ENCODE data around the gene TTC34. TPM values are rescaled to one million over a fixed set of nuclear protein-coding genes. Genes with fewer than 3 reads are reported as not detected.
"Not testable (repeated sequence)": the region's sequence is repeated elsewhere in the genome, so short reads cannot be mapped to it uniquely, and the experiment has no call there.

TTC34 gene
- total and polyA plus RNA-seq, 10 of the 15 experiments (the other 5 are each of a cell fraction or from before 2014, with no cell fraction given) = 0.03 to 0.49 (median 0.05) TPM; not detected in 2

- H4K20me1 ChIP-seq (ENCODE audit: control insufficient read depth, insufficient read depth); H3K4me3 ChIP-seq; H3K27ac ChIP-seq (ENCODE audit: control insufficient read depth, insufficient read depth); H3K27me3 ChIP-seq (replicated peaks in 1 of 2; ENCODE audit: control insufficient read depth in 2 of 2, insufficient read depth in 2 of 2, low read length in 1 of 2); POLR2A ChIA-PET; FAIRE-seq; H2AFZ ChIP-seq (ENCODE audit: control insufficient read depth, low read depth, low read length); H3K4me2 ChIP-seq (ENCODE audit: control insufficient read depth, insufficient read depth); H3K9me3 ChIP-seq (replicated peaks; ENCODE audit: control insufficient read depth, insufficient read depth, low read length); H3K4me1 ChIP-seq (ENCODE audit: control insufficient read depth, insufficient read depth, low read length); intact Hi-C loops (cut with micrococcal nuclease; ENCODE audit: unreplicated experiment); H3K36me3 ChIP-seq (ENCODE audit: control insufficient read depth in 2 of 2, insufficient read depth in 2 of 2, low read length in 1 of 2); H3K9ac ChIP-seq (ENCODE audit: control insufficient read depth, insufficient read depth, low read length); H3K79me2 ChIP-seq (ENCODE audit: control insufficient read depth, insufficient read depth, low read length); CTCF ChIA-PET; DNase-seq (ENCODE audit: low read depth, low spot score); SMC1A ChIA-PET (ENCODE audit: uncharacterized antibody, unreplicated experiment); ATAC-seq; RAD21 ChIA-PET (ENCODE audit: unreplicated experiment); BruUV-seq (replicated peaks): not testable (repeated sequence)
- under 1% methylated on average over 14 of the region's 17 CpGs for WGBS (ENCODE audit: insufficient coverage, insufficient replicate concordance, low lambda C conversion rate, missing lambda C conversion rate)
- in situ Hi-C loops (cut with MboI) = loop anchor here (25.0 kb wide), 2 partner anchors 125 to 1525 kb away; partner anchors contain the start of gene TTC34
These were observed 113.7 kb downstream of the TTC34 start for GRCh38 chr1:2687638-2688335.

- SMC1A ChIA-PET (ENCODE audit: uncharacterized antibody, unreplicated experiment); H4K20me1 ChIP-seq (ENCODE audit: control insufficient read depth, insufficient read depth); FAIRE-seq; RAD21 ChIA-PET (ENCODE audit: unreplicated experiment); CTCF ChIA-PET; H3K4me3 ChIP-seq; H2AFZ ChIP-seq (ENCODE audit: control insufficient read depth, low read depth, low read length); H3K36me3 ChIP-seq (ENCODE audit: control insufficient read depth in 2 of 2, insufficient read depth in 2 of 2, low read length in 1 of 2); H3K9ac ChIP-seq (ENCODE audit: control insufficient read depth, insufficient read depth, low read length); DNase-seq (ENCODE audit: low read depth, low spot score); H3K79me2 ChIP-seq (ENCODE audit: control insufficient read depth, insufficient read depth, low read length); H3K27ac ChIP-seq (ENCODE audit: control insufficient read depth, insufficient read depth); POLR2A ChIA-PET; H3K4me2 ChIP-seq (ENCODE audit: control insufficient read depth, insufficient read depth); intact Hi-C loops (cut with micrococcal nuclease; ENCODE audit: unreplicated experiment); ATAC-seq; H3K27me3 ChIP-seq (replicated peaks in 1 of 2; ENCODE audit: control insufficient read depth in 2 of 2, insufficient read depth in 2 of 2, low read length in 1 of 2); BruUV-seq (replicated peaks); H3K4me1 ChIP-seq (ENCODE audit: control insufficient read depth, insufficient read depth, low read length); H3K9me3 ChIP-seq (replicated peaks; ENCODE audit: control insufficient read depth, insufficient read depth, low read length): not testable (repeated sequence)
- in situ Hi-C loops (cut with MboI) = loop anchor here (25.0 kb wide), 2 partner anchors 125 to 1525 kb away; partner anchors contain the start of gene TTC34
- 3% methylated on average over 14 of the region's 14 CpGs for WGBS (ENCODE audit: insufficient coverage, insufficient replicate concordance, low lambda C conversion rate, missing lambda C conversion rate)
These were observed 114.3 kb downstream of the TTC34 start for GRCh38 chr1:2687174-2687591.

GRCh38 chr1:2686091-2686863 is 115.2 kb downstream of the TTC34 start:
- intact Hi-C loops (cut with micrococcal nuclease; ENCODE audit: unreplicated experiment); H3K79me2 ChIP-seq (ENCODE audit: control insufficient read depth, insufficient read depth, low read length); BruUV-seq (replicated peaks); DNase-seq (ENCODE audit: low read depth, low spot score); H3K9me3 ChIP-seq (replicated peaks; ENCODE audit: control insufficient read depth, insufficient read depth, low read length); H4K20me1 ChIP-seq (ENCODE audit: control insufficient read depth, insufficient read depth); POLR2A ChIA-PET; H3K4me3 ChIP-seq; RAD21 ChIA-PET (ENCODE audit: unreplicated experiment); H3K27ac ChIP-seq (ENCODE audit: control insufficient read depth, insufficient read depth); H3K27me3 ChIP-seq (replicated peaks in 1 of 2; ENCODE audit: control insufficient read depth in 2 of 2, insufficient read depth in 2 of 2, low read length in 1 of 2); H2AFZ ChIP-seq (ENCODE audit: control insufficient read depth, low read depth, low read length); ATAC-seq; FAIRE-seq; H3K9ac ChIP-seq (ENCODE audit: control insufficient read depth, insufficient read depth, low read length); CTCF ChIA-PET; H3K4me1 ChIP-seq (ENCODE audit: control insufficient read depth, insufficient read depth, low read length); SMC1A ChIA-PET (ENCODE audit: uncharacterized antibody, unreplicated experiment); H3K36me3 ChIP-seq (ENCODE audit: control insufficient read depth in 2 of 2, insufficient read depth in 2 of 2, low read length in 1 of 2); H3K4me2 ChIP-seq (ENCODE audit: control insufficient read depth, insufficient read depth): not testable (repeated sequence)
- 5% methylated on average over 18 of the region's 23 CpGs for WGBS (ENCODE audit: insufficient coverage, insufficient replicate concordance, low lambda C conversion rate, missing lambda C conversion rate)
- in situ Hi-C loops (cut with MboI) = loop anchor here (25.0 kb wide), 2 partner anchors 126 to 1526 kb away; partner anchors contain the start of gene TTC34

GRCh38 chr1:2685671-2686070 is 115.8 kb downstream of the TTC34 start:
- not testable (repeated sequence) for H3K9ac ChIP-seq (ENCODE audit: control insufficient read depth, insufficient read depth, low read length); FAIRE-seq

More at GRCh38 chr1:2685671-2686070, 115.8 kb downstream of the TTC34 start:
- ATAC-seq; CTCF ChIA-PET; H3K27me3 ChIP-seq (replicated peaks in 1 of 2; ENCODE audit: control insufficient read depth in 2 of 2, insufficient read depth in 2 of 2, low read length in 1 of 2); H3K4me1 ChIP-seq (ENCODE audit: control insufficient read depth, insufficient read depth, low read length); DNase-seq (ENCODE audit: low read depth, low spot score); H3K4me3 ChIP-seq; BruUV-seq (replicated peaks); RAD21 ChIA-PET (ENCODE audit: unreplicated experiment); H3K4me2 ChIP-seq (ENCODE audit: control insufficient read depth, insufficient read depth); H3K36me3 ChIP-seq (ENCODE audit: control insufficient read depth in 2 of 2, insufficient read depth in 2 of 2, low read length in 1 of 2); H4K20me1 ChIP-seq (ENCODE audit: control insufficient read depth, insufficient read depth); H3K79me2 ChIP-seq (ENCODE audit: control insufficient read depth, insufficient read depth, low read length); intact Hi-C loops (cut with micrococcal nuclease; ENCODE audit: unreplicated experiment); H2AFZ ChIP-seq (ENCODE audit: control insufficient read depth, low read depth, low read length); SMC1A ChIA-PET (ENCODE audit: uncharacterized antibody, unreplicated experiment); POLR2A ChIA-PET; H3K9me3 ChIP-seq (replicated peaks; ENCODE audit: control insufficient read depth, insufficient read depth, low read length); H3K27ac ChIP-seq (ENCODE audit: control insufficient read depth, insufficient read depth): not testable (repeated sequence)
- in situ Hi-C loops (cut with MboI) = loop anchor here (25.0 kb wide), 2 partner anchors 127 to 1527 kb away; partner anchors contain the start of gene TTC34
- 1% methylated on average over 4 of the region's 8 CpGs for WGBS (ENCODE audit: insufficient coverage, insufficient replicate concordance, low lambda C conversion rate, missing lambda C conversion rate)

All from GM12878 (cell line).